Karpas-422 (cell line): Measurements from ENCODE around the gene SHISA6. TPM values are rescaled to one million over a fixed set of nuclear protein-coding genes. Genes with fewer than 3 reads are reported as not detected.

Experiments used
- DNase-seq: peaks from one replicate; pipeline ENCODE4 v3.0.0-alpha.2; 2015
- H2AFZ ChIP-seq: fragments of 200-600 bp; sonication (generic); 2 replicates; pipeline ENCODE4 v1.6.1; 2014; ENCODE audit warnings: antibody characterized with exemption, low read length, mixed read lengths
- H3K27ac ChIP-seq: fragments of 200-600 bp; sonication (generic); 2 replicates; pipeline ENCODE4 v1.5.1; 2014; ENCODE audit warnings: mild to moderate bottlenecking, low read length, moderate library complexity
- H3K27me3 ChIP-seq: fragments of 200-600 bp; sonication (generic); 2 replicates; pipeline ENCODE4 v1.6.1; 2014; ENCODE audit warnings: low read length, mixed read lengths
- H3K36me3 ChIP-seq: fragments of 200-600 bp; sonication (generic); 2 replicates; pipeline ENCODE4 v1.6.1; 2014; ENCODE audit warnings: low read length, mixed read lengths; ENCODE audit not compliant: insufficient read depth
- H3K4me1 ChIP-seq: fragments of 200-600 bp; sonication (generic); 2 replicates; pipeline ENCODE4 v1.6.1; 2014; ENCODE audit warnings: mild to moderate bottlenecking, low read length, mixed read lengths
- H3K4me2 ChIP-seq: fragments of 200-600 bp; sonication (generic); 2 replicates; pipeline ENCODE4 v1.6.1; 2014; ENCODE audit warnings: low read length, low read depth, mild to moderate bottlenecking; ENCODE audit not compliant: poor library complexity, severe bottlenecking
- H3K4me3 ChIP-seq: fragments of 200-600 bp; sonication (generic); 2 replicates; pipeline ENCODE4 v1.5.1; 2014; ENCODE audit warnings: mild to moderate bottlenecking, antibody characterized with exemption, low read length, mixed read lengths
- H3K79me2 ChIP-seq: fragments of 200-600 bp; sonication (generic); 2 replicates; pipeline ENCODE4 v1.6.1; 2014; ENCODE audit warnings: mild to moderate bottlenecking, low read length, mixed read lengths
- H3K9ac ChIP-seq: fragments of 200-600 bp; sonication (generic); 2 replicates; pipeline ENCODE4 v1.6.0; 2014; ENCODE audit warnings: low read length
- H3K9me2 ChIP-seq: fragments of 200-600 bp; sonication (generic), shearing (Covaris generic); replicated peaks from 2 replicates; pipeline ENCODE4 v1.6.0; 2014; ENCODE audit warnings: mild to moderate bottlenecking, low read length, moderate library complexity; ENCODE audit not compliant: insufficient read depth
- H3K9me3 ChIP-seq: fragments of 300-700, 200-600 bp; sonication (generic); 2 replicates; pipeline ENCODE4 v1.6.1; 2014; ENCODE audit warnings: low read length, mixed read lengths
- H4K20me1 ChIP-seq: fragments of 200-600 bp; sonication (generic); 2 replicates; pipeline ENCODE4 v1.6.1; 2014; ENCODE audit warnings: mild to moderate bottlenecking, antibody characterized with exemption, low read length, low read depth; ENCODE audit not compliant: insufficient read depth
- total RNA-seq: library from RNA; depleted of rRNA; stranded (reverse); fragments of >200 nt; shearing (Covaris generic); gene quantifications from 2 replicates; pipeline ENCODE4 v1.2.3, GENCODE V29; 2014; ENCODE audit warnings: low replicate concordance

SHISA6 gene
- total RNA-seq, 1 experiment from 2014 or later = not detected

GRCh38 chr17:11284811-11285210, 43.8 kb downstream of the SHISA6 start:
- no peaks in the 10 kb centered on the region for H3K27me3 ChIP-seq

GRCh38 chr17:11285946-11286345, 44.9 kb downstream of the SHISA6 start:
- H3K4me3 ChIP-seq = no peak overlapping the region
- no peaks in the 10 kb centered on the region for H4K20me1 ChIP-seq
- no peaks in the 10 kb centered on the region for H3K9me2 ChIP-seq
- H3K4me1 ChIP-seq = no peaks in the 10 kb centered on the region
- no peaks in the 10 kb centered on the region for H3K79me2 ChIP-seq
- H2AFZ ChIP-seq = no peak overlapping the region
- H3K36me3 ChIP-seq = no peaks in the 10 kb centered on the region
- no peak overlapping the region for H3K4me2 ChIP-seq
- DNase-seq = no peak
- no peaks in the 10 kb centered on the region for H3K27me3 ChIP-seq
- no peak overlapping the region for H3K9ac ChIP-seq
- H3K9me3 ChIP-seq = no peaks in the 10 kb centered on the region
- no peak overlapping the region for H3K27ac ChIP-seq

More at GRCh38 chr17:11284811-11285210, 43.8 kb downstream of the SHISA6 start:
- Histone ChIP-seq H3K9me3 (no peaks in the 10 kb centered on the region), H3K9ac (no peak overlapping the region), H3K4me3 (no peak overlapping the region), H3K27ac (no peak overlapping the region), H4K20me1 (no peaks in the 10 kb centered on the region), H3K9me2 (peaks cover 3% of the 10 kb centered on the region; the same call in 1 of the 2 replicates), H3K36me3 (no peaks in the 10 kb centered on the region), H2AFZ (no peak overlapping the region), H3K79me2 (no peaks in the 10 kb centered on the region), H3K4me2 (no peak overlapping the region), H3K4me1 (no peaks in the 10 kb centered on the region)
- no peak for DNase-seq

- H3K4me3 ChIP-seq = no peak overlapping the region
- H3K4me1 ChIP-seq = no peaks in the 10 kb centered on the region
- H3K27me3 ChIP-seq = no peaks in the 10 kb centered on the region
- no peaks in the 10 kb centered on the region for H4K20me1 ChIP-seq
- H3K9ac ChIP-seq = no peak overlapping the region
- no peaks in the 10 kb centered on the region for H3K9me2 ChIP-seq
- H3K9me3 ChIP-seq = no peaks in the 10 kb centered on the region
- H2AFZ ChIP-seq = no peak overlapping the region
- no peak for DNase-seq
- H3K36me3 ChIP-seq = no peaks in the 10 kb centered on the region
- H3K27ac ChIP-seq = no peak overlapping the region
- H3K79me2 ChIP-seq = no peaks in the 10 kb centered on the region
- no peak overlapping the region for H3K4me2 ChIP-seq
Measured at GRCh38 chr17:11287791-11288190, 46.8 kb downstream of the SHISA6 start.

- no peak overlapping the region for H2AFZ ChIP-seq
- no peaks in the 10 kb centered on the region for H3K9me2 ChIP-seq
Measured at GRCh38 chr17:11290814-11291213, 49.8 kb downstream of the SHISA6 start.

GRCh38 chr17:11292491-11292890, 51.5 kb downstream of the SHISA6 start:
- Histone ChIP-seq H3K4me1 (no peaks in the 10 kb centered on the region), H3K9me3 (no peaks in the 10 kb centered on the region), H3K27ac (no peak overlapping the region), H2AFZ (no peak overlapping the region), H3K4me2 (no peak overlapping the region), H3K9me2 (no peaks in the 10 kb centered on the region), H3K4me3 (no peak overlapping the region), H3K79me2 (no peaks in the 10 kb centered on the region), H3K9ac (no peak overlapping the region), H4K20me1 (no peaks in the 10 kb centered on the region), H3K27me3 (no peaks in the 10 kb centered on the region), H3K36me3 (no peaks in the 10 kb centered on the region)
- DNase-seq = no peak

More at GRCh38 chr17:11290814-11291213, 49.8 kb downstream of the SHISA6 start:
- Histone ChIP-seq H3K27ac (no peak overlapping the region), H3K9ac (no peak overlapping the region), H3K27me3 (no peaks in the 10 kb centered on the region), H4K20me1 (no peaks in the 10 kb centered on the region), H3K9me3 (no peaks in the 10 kb centered on the region), H3K4me1 (no peaks in the 10 kb centered on the region), H3K79me2 (no peaks in the 10 kb centered on the region), H3K4me2 (no peak overlapping the region), H3K4me3 (no peak overlapping the region), H3K36me3 (no peaks in the 10 kb centered on the region)
- no peak for DNase-seq

- Histone ChIP-seq H3K9me2 (no peaks in the 10 kb centered on the region), H3K36me3 (no peaks in the 10 kb centered on the region), H4K20me1 (no peaks in the 10 kb centered on the region), H3K9me3 (no peaks in the 10 kb centered on the region), H3K27ac (no peak overlapping the region), H3K27me3 (no peaks in the 10 kb centered on the region), H3K4me1 (no peaks in the 10 kb centered on the region), H2AFZ (no peak overlapping the region), H3K4me3 (no peak overlapping the region), H3K9ac (no peak overlapping the region), H3K79me2 (no peaks in the 10 kb centered on the region), H3K4me2 (no peak overlapping the region)
- DNase-seq = no peak
Measured at GRCh38 chr17:11293480-11293879, 52.5 kb downstream of the SHISA6 start.

GRCh38 chr17:11294826-11295225, 53.8 kb downstream of the SHISA6 start:
- Histone ChIP-seq H2AFZ (no peak overlapping the region), H3K79me2 (no peaks in the 10 kb centered on the region), H3K27ac (no peak overlapping the region), H3K36me3 (no peaks in the 10 kb centered on the region), H3K27me3 (no peaks in the 10 kb centered on the region), H4K20me1 (no peaks in the 10 kb centered on the region), H3K9me2 (no peaks in the 10 kb centered on the region), H3K4me1 (no peaks in the 10 kb centered on the region), H3K4me3 (no peak overlapping the region), H3K9ac (no peak overlapping the region), H3K4me2 (no peak overlapping the region), H3K9me3 (no peaks in the 10 kb centered on the region)
- DNase-seq = no peak

GRCh38 chr17:11296994-11297393, 56.0 kb downstream of the SHISA6 start:
- Histone ChIP-seq H2AFZ (no peak overlapping the region), H3K27me3 (no peaks in the 10 kb centered on the region), H3K4me1 (no peaks in the 10 kb centered on the region), H4K20me1 (no peaks in the 10 kb centered on the region), H3K9me3 (no peaks in the 10 kb centered on the region), H3K36me3 (no peaks in the 10 kb centered on the region), H3K4me3 (no peak overlapping the region), H3K9me2 (no peaks in the 10 kb centered on the region), H3K27ac (no peak overlapping the region), H3K9ac (no peak overlapping the region), H3K79me2 (no peaks in the 10 kb centered on the region), H3K4me2 (no peak overlapping the region)
- no peak for DNase-seq

GRCh38 chr17:11298401-11298800, 57.4 kb downstream of the SHISA6 start:
- no peaks in the 10 kb centered on the region for H3K9me2 ChIP-seq
- H3K9ac ChIP-seq = no peak overlapping the region
- no peaks in the 10 kb centered on the region for H3K79me2 ChIP-seq
- no peaks in the 10 kb centered on the region for H3K9me3 ChIP-seq
- no peak overlapping the region for H3K27ac ChIP-seq
- no peak for DNase-seq
- no peaks in the 10 kb centered on the region for H3K4me1 ChIP-seq
- no peak overlapping the region for H2AFZ ChIP-seq
- no peaks in the 10 kb centered on the region for H3K27me3 ChIP-seq
- no peak overlapping the region for H3K4me3 ChIP-seq
- H4K20me1 ChIP-seq = no peaks in the 10 kb centered on the region
- H3K4me2 ChIP-seq = no peak overlapping the region
- H3K36me3 ChIP-seq = no peaks in the 10 kb centered on the region
